Cardiac septum (tissue), 1 donor: Measurements from ENCODE around the gene TPST2. TPM values are rescaled to one million over a fixed set of nuclear protein-coding genes. Genes with fewer than 3 reads are reported as not detected.
"Not testable (repeated sequence)": the region's sequence is repeated elsewhere in the genome, so short reads cannot be mapped to it uniquely, and the experiment has no call there.

Experiments used
- DNase-seq: peaks from one replicate; pipeline ENCODE4 v3.0.0-alpha.2; 2020; ENCODE audit warnings: low spot score
- intact Hi-C: fragments of 100-400 bp; cut with DNase I; formaldehyde crosslinking; loops from one replicate; pipeline ENCODE4 v1.14.0; 2022
- total RNA-seq: library from RNA; stranded (reverse); fragmentation: NEBNext Ultra II Directional; extraction: Animal tissue kit (Norgen Biotek cat#: 25700); gene quantifications from one replicate; pipeline ENCODE4 v1.2.1, GENCODE V29; 2021
- donor health status: DM: no; HTN: no; CAD: no.

The TPST2 gene
- total RNA-seq, 1 donor from 2014 or later, result 22.0 TPM

DNA sequence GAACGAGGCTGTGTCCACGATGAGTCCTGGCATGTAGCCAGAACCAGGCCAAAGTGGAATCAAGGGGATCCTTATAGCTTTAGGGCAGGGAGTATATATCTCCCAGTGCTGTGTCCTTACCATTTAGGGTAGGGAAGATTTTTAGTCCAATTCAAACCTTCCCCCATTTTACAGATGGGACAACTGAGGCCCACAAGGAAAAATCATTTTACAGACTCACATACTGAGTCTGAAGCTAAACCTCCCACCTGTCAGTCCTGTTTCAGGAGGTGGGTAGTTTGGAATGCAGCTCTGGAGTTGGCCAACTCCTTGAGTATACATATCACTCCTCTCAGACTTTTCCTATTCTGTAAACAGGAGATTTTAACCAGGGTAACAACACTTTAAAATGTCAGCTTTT lies 44.5 kb downstream of the TPST2 start:
- intact Hi-C loops, result loop anchor here (5.0 kb wide), 1 partner anchor 42 kb away; no protein-coding TSS in a partner anchor
- DNase-seq, result no peak

DNA sequence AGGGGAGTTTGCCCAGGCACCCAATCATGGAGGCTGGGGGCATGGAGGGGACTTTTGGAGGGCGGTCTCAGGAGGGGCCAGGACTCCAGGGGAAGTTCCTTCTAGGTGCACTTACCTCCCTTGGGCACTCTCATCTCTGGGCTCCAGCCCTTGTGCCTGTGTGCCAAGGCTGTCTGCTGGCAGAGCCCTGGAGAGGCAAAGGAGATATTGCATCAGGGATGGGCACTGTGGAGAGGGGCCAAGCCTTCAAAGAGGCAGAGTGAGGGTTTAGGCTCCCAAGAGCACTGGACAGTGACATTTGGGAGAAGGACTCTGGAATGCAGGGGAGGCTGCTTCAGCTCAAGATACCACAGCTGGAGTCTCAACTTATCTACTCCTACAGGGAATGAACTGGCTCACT lies 45.4 kb downstream of the TPST2 start:
- intact Hi-C loops, result no loop called here
- DNase-seq, result no peak

DNA sequence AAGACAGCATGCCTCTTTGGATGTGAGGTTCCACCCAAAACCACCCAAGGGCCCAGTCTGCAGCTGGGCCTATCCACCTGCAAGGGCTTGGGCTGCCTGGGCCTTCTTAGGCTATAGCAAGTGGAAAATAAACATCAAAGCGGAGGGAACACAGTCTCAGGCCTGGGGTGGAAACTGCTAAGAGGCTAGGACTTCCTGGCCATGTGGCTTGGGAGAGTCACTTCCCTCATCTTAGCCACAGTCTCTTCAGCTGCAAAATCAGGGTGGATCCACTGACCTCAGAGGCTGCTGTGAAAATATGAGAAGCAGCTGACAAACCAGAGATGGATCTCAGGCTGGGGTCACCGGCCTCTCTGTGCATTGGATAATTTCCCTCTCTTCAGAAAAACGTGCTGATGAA lies 47.1 kb downstream of the TPST2 start:
- intact Hi-C loops, result no loop called here
- no peak for DNase-seq

DNA sequence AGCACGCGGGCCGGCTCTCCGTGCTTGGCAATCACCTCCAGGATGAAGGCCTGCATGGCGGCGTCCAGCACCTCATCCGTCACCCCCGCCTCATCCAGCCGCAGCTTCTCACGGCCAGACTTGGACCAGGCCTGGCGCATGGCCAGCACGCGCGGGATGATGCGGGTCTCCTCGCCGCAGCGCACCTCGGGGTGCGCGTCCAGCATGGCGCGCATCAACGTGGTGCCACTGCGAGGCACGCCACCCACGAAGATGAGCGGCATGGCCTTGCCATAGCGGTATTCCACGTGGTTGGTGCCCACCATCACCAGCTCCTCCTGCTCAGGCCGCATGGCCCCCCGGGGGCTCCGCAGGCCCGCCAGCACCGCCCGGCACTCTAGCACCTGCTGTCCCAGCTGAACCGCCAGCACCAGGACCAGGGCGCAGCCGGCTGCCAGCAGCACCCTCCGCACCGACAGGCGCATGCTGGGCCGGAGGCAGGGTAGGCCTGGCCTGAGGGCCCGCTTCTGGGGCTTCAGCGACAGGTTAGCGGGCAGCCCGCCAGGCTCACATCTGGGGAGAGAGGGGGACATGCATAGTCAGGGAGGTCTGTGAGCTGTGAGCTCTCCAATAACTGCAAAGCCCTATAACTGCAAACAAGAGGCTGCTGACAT lies 48.6 kb downstream of the TPST2 start:
- intact Hi-C loops, result no loop called here

DNA sequence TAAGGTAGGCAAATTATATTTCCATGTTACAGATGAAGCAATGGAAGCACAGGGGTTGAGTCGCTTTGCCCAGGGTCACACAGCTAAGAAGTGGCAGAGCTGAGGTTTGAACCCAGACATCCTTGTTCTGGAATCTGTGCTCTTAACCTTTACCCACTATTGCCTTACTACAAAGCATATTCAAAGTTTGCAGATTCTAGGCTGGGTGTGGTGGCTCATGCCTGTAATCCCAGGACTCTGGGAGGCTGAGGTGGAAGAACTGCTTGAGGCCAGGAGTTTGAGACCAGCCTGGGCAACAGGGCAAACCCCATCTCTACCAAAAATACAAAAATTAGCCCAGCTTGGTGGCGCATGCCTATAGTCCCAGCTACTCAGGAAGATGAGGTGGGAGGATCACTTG lies 49.8 kb downstream of the TPST2 start:
- DNase-seq, result no peak
- intact Hi-C loops, result no loop called here

More for the DNA sequence above, 48.6 kb downstream of the TPST2 start:
- DNase-seq, result no peak

DNA sequence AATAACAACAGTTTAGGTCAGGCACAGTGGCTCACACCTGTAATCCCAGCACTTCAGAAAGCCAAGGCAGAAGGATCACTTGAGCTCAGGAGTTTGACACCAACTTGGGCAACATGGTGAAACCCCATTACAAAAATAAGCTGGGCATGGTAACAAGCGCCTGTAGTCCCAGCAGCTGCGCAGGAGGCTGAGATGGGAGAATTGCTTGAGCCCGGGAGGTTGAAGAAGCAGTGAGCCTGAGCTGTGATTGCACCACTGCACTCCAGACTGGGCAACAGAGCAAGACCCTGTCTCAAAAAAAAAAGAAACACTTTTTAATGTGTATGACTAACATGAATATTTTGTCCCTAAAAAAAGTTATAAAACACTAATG lies 53.2 kb downstream of the TPST2 start:
- intact Hi-C loops, result no loop called here
- DNase-seq, result no peak

DNA sequence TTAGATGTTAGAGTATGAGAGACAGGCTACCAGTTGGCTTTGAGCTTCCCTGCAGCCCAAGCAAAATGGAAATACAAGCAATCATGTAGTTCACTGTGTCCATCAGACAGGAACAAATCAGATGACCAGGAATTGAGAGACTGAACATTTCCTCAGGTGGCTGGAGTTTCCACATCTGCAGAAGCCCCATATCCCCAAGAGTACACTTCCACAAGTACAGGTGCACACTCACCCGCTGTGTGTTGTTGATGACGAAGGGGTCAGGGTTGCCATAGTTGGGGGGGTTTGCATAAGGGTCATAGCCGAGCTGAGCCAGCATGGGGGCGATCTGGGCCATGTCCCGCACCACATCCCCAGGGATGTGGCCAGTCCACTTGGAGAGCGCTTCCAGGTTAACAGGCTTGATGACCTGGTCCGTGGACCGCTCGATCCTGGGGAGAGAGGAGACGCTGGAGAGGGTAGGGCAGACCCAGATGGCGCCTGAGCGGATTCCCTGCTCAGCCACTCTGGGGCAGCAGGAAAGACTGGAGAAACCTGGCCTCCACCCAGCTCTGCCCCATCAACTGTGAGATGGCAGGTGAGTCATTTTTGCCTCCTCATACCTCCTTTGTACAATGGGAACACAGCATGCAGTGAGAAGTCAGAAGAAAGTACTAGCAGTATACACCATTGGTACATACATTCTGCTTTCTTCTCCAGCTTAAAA lies 53.7 kb downstream of the TPST2 start:
- no peak for DNase-seq
- intact Hi-C loops, result no loop called here

DNA sequence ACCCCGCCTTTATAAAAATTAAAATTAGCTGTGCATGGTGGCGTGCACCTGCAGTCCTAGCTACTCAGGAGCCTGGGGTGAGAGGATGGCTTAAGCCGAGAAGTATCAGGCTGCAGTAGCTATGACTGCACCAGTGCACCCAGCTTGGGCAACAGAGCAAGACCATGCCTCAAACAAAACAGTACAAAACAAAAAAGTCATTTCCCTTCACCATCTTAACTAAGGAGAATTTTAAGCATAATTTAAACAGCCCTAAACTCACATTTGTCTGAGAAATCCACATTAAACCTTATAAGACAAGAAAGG lies 54.4 kb downstream of the TPST2 start:
- intact Hi-C loops, result no loop called here

DNA sequence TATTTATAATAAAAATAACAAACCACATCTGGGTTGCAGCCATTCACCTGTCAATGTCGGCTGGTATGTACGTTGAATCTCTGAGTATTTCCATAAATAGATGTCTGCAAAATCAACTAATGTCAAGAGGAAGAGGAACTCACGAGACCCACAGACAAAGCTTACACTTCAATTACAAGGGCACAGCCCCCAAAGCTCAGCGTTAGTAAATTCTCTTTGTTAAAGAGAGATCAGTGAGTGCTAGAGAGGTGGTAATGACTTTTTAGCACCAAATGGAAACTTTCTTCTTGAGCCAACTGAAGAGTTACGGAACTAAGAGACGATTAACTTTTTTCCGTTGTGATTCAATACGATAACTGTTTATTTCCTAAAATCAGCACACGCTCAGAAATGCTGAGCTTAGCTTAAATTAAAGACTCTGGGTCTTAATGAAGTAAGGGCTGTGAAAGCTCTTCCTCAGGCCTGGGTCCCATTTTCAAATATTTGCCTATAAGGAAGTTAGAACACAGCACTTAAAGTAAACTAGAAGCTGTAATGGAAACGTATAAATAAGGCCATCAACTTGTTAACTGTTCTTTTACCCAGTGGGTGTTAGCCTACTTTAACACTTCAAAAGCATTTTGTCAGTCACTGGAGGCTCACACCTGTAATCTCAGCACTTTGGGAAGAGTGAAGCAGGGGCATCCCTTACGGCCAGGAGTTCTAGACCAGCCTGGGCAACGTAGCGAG lies 54.9 kb downstream of the TPST2 start:
- intact Hi-C loops, result no loop called here
- DNase-seq, result no peak

More for the DNA sequence above, 54.4 kb downstream of the TPST2 start:
- no peak for DNase-seq

DNA sequence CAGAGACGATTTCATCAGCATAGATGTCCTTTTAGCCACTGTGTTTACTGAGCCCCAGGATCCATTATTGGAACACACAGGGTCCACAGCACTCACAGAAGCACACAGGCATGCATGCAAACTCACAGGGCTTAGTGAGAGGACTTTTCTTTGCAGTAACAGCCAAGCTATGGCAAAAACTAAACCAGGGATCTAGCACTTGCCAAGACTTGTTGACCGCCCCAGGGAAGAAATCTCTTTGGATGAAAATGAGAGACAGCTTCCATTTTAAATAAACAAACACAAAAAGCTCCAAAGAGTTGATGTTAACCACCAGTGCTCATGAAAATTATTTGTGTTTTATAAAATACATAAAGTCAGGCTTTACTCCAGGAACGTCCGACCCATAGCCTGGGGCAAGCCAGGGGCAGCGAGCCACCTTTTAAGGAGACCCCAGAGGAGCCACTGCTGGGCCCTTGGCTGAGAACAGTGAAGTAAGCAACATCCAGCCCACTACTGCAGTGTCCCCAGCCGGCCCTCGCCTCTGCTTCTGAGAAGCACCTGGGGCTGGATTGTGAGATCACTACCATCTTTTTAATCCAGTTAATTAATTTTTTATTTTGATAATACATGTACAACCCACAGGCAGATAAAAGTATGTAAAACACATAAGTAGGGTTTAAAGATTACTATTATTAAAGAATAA lies 55.6 kb downstream of the TPST2 start:
- DNase-seq, result no peak
- intact Hi-C loops, result no loop called here

DNA sequence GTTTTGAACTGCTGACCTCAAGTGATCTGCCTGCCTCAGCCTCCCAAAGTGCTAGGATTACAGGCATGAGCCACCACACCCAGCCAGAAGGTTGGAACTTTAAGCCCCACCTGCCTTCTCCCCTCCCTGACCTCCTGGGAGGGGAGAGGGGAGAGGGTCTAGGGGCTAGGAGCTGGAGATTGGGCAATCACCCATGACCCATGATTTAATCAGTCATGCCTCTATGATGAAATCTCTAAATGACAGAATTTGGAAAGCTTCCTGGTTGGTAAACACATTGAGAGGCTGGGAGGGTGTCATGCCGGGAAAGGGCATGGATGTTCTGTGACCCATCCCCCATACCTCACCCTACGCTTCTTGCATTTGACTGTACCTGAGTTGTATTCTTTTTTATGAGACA lies 60.6 kb downstream of the TPST2 start:
- intact Hi-C loops, result no loop called here
- DNase-seq, result no peak

DNA sequence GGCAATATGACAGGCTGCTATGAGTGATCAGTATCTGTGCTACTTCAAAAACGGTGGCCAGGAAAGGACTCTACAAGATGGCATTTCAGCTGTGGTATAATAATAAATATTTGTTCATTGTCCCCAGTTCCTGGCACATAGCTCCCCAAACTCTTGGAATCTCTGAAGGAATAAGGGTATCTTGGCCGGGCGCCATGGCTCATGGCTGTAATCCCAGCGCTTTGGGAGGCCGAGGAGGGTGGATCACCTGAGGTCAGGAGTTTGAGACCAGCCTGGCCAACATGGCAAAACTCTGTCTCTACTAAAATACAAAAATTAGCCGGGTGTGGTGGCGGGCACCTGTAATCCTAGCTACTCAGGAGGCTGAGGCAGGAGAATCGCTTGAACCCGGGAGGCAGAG lies 61.4 kb downstream of the TPST2 start:
- DNase-seq, intact Hi-C loops: not testable (repeated sequence)

DNA sequence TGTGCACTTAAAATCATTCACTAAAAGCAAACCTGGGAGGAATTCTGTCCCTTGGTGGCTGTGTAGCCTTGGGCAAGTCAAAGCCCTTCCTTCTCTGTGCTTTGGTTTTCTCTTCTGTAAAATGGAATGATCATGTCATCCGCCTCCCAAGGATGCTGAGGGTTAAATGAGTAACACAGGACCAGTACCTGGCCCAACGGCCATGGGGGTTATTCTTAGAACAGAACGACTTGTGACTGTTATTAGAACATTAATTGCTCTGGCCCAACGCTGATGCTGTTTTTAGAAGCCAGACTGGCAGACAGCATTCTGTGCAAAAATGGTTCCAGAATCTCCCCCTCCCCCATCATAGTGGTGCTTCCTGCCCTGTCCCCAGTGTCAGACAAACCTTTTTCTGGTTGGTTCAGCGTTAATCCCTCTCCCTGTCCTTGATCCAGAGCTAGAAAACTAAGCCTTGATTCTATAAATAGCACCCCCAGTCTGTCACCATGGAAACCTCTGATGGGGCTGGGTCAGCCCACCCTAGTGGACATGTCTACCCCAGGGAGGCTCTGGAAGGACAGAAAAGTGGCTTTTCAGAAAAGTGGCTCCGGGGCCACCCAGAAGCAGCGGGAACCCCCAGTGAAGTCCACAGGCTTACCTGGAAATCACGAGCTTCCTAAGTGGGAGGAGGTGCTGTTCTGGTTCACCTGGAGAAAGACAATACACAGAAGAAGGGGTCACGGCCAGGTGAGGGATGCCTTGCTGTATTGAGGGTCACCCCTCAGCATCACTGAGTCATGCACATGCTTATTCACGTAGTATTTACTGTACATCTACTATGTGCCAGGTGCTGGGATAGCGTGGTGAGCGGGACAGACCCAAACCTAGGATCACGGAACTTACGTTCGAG lies 62.1 kb downstream of the TPST2 start:
- DNase-seq, result no peak

DNA sequence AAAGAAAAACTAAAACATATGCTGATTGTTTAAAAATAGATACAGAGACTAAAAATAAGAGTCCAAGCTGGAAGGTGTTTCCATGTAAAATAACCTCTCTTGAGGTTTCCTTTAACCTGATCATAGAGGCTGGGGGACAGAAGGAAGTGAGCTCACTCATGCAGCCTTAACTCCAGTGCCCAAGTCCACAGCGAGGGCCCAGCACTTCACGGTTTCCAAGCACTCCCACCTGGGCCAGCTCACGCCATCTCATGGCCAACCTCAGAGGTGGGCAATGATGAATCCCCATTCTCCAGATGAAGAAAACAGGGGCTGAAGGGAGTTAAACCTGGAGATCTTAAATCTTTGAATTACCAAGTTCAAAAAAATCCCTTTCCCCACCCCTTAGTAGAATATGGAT lies 62.8 kb downstream of the TPST2 start:
- DNase-seq, result no peak
- intact Hi-C loops, result no loop called here

More for the DNA sequence above, 62.1 kb downstream of the TPST2 start:
- intact Hi-C loops, result no loop called here

DNA sequence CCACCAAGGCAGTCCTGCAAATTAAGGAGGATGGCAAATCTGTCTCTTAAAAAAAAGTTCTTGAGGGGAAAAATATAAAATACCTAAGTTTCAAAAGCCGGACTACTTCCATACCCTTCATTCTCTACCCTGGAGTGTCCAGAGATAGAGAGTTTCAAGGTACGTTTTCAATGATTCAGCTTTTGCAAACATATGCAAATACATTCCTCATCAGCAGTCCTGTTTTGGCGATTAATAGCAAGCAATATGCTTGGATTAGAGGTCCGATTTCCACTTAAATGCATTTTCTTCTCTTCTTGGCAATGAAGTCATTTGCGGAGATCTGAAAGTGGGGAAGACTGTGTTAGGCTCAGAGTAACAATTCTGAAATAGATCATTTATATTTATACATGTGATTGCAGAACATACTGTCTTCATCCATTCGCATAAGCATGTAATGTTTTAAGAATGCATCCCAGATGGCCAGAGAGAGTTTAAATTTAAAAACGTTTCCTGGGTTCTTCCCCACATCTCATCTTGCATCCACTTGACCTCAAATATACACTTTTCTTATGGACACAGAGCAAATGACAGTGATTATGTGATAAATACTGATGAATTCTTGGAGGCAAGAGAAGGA lies 63.9 kb downstream of the TPST2 start:
- intact Hi-C loops, result no loop called here
- no peak for DNase-seq

DNA sequence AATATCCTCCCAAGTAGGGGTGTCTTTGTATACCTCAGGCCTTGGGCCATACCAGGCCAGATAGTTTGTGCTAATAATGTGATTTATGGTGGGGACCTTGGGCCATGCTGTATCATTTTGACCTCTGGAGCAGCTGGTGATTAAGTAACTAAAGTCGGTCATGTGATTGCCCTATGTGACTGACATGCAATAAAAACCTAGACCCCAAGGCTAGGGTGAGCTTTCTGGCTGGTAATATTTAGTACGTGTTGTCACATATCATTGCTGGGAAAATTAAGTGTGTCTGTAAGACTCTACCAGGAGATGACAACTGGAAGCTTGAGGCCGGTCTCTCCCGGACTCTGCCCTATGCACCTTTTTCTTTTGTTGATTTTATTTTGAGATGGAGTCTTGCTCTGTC lies 65.1 kb downstream of the TPST2 start:
- DNase-seq, result no peak
- intact Hi-C loops, result no loop called here

DNA sequence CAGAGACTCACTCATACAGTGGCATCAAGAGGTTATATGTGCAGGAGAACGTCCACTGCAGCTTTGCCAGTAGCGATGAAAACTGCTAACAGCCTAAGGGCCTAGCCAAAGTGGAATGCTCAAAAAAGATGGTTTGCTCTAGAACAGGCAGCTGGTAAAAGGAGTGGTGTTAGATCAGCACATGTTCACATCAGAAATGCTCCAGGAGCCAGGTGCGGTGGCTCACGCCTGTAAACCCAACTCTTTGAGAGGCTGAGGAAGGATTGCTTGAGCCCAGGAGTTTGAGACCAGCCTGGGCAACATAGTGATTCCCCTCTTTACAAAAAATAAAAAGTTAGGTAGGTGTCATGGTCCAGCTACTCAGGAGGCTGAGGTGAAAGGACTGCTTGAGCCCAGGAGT lies 67.3 kb downstream of the TPST2 start:
- no peak for DNase-seq
- intact Hi-C loops, result no loop called here

DNA sequence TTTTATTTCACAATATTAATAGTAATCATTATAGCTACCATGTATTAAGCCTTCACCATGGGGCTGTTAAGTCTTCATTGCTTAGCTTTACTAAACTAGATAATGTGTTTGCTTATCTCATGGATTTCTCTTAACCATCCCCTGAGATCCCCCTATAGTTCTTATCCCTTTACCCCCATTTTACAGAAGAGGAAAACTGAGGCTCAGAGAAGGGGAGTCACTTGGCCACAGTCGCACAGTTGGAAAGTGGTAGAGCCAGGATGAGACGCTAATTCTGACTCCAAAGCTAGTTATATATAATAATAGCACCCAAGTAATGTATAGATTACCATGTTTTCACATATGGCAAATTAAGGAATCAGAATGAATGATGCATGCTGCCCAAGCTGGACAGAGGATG lies 67.9 kb downstream of the TPST2 start:
- intact Hi-C loops, result no loop called here

DNA sequence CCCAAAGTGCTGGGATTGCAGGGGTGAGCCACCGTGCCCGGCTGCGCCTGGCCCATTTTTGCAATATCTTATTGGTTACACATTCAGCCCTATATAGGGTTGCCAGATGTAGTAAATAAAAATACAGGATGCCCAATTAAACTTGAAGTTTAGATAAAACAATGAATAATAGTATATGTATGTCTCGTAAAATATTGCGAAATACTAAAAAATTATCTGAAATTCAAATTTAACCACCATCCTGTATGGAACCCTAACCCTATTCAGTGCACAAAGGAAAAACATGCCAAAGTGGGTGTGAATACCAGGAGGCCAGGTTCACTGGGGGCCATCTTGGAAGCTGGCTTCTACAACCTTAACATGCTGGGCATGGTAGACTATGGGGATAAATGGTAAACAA lies 72.5 kb downstream of the TPST2 start:
- intact Hi-C loops, result no loop called here

More for the DNA sequence above, 67.9 kb downstream of the TPST2 start:
- DNase-seq, result no peak

More for the DNA sequence above, 72.5 kb downstream of the TPST2 start:
- no peak for DNase-seq
